GM23338 (cell line): Measurements from ENCODE around the gene MGAT5.

Experiments used
- CREB1 ChIP-seq: fragments of 250-450 bp; sonication (Bioruptor Pico); IDR thresholded peaks from 2 replicates; pipeline ENCODE4 v1.5.0; 2020; ENCODE audit warnings: low read depth, mild to moderate bottlenecking, moderate library complexity
- CTCF ChIP-seq, 2 experiments: fragments of 200-600 bp in 1 of 2; sonication (generic) in 1 of 2; conservative IDR thresholded peaks; 2 replicates each; pipeline versions ENCODE4 v1.5.1 to v1.6.1; 2016 to 2017; ENCODE audit warnings: antibody characterized with exemption in 2 of 2, low read depth in 2 of 2, mild to moderate bottlenecking in 2 of 2, moderate library complexity in 1 of 2
- ETS1 ChIP-seq: IDR thresholded peaks from 2 replicates; pipeline ENCODE4 v1.6.1; 2016; ENCODE audit warnings: antibody characterized with exemption
- EZH2 ChIP-seq: fragments of 200-600 bp; sonication (generic); IDR thresholded peaks from one replicate; pipeline ENCODE4 v1.8.0; 2017; ENCODE audit warnings: antibody characterized with exemption, mild to moderate bottlenecking, low read depth; ENCODE audit not compliant: unreplicated experiment
- EZH2phosphoT487 ChIP-seq: fragments of 200-600 bp; sonication (generic); IDR thresholded peaks from one replicate; pipeline ENCODE4 v1.8.1; 2018; ENCODE audit warnings: antibody characterized with exemption; ENCODE audit not compliant: unreplicated experiment
- JUNB ChIP-seq: IDR thresholded peaks from one replicate; pipeline ENCODE4 v1.6.1; 2016; ENCODE audit warnings: antibody characterized with exemption; ENCODE audit not compliant: unreplicated experiment
- NANOG ChIP-seq: IDR thresholded peaks from 2 replicates; pipeline ENCODE4 v1.6.1; 2016; ENCODE audit warnings: antibody characterized with exemption, borderline replicate concordance
- POLR2AphosphoS5 ChIP-seq: IDR thresholded peaks from 2 replicates; pipeline ENCODE4 v1.6.1; 2016; ENCODE audit warnings: antibody characterized with exemption, low read depth
- REST ChIP-seq: IDR thresholded peaks from one replicate; pipeline ENCODE4 v1.6.1; 2018; ENCODE audit warnings: antibody characterized with exemption; ENCODE audit not compliant: unreplicated experiment
- ZNF114 ChIP-seq: fragments of 250-450 bp; sonication (Bioruptor Pico); IDR thresholded peaks from 2 replicates; pipeline ENCODE4 v1.5.0; 2020; ENCODE audit warnings: mild to moderate bottlenecking, moderate library complexity
- ZNF331 ChIP-seq: fragments of 250-450 bp; sonication (Bioruptor Pico); IDR thresholded peaks from 2 replicates; pipeline ENCODE4 v1.5.0; 2020; ENCODE audit warnings: low read depth, mild to moderate bottlenecking, moderate library complexity
- ZNF462 ChIP-seq: fragments of 250-450 bp; sonication (Bioruptor Pico); IDR thresholded peaks from 2 replicates; pipeline ENCODE4 v1.5.0; 2020; ENCODE audit warnings: mild to moderate bottlenecking, moderate library complexity

- TF ChIP-seq CTCF (conservative IDR thresholded peaks at IDR 0.05; ENCODE audit: low read depth in 2 of 2) (no peak), EZH2 (no peak), CREB1 (CRISPR knock-in tag) (no peak), POLR2AphosphoS5 (no peak), JUNB (no peak), REST (no peak), ZNF462 (no peak), EZH2phosphoT487 (no peak), ZNF331 (no peak), ETS1 (no peak), NANOG (no peak), ZNF114 (CRISPR knock-in tag) (no peak)
Measured at GRCh38 chr2:134420259-134420658, 166.4 kb downstream of the MGAT5 start.
